Hair follicle dermal papilla cell (primary cell): ENCODE measurements around the gene FOXB2. TPM values are rescaled to one million over a fixed set of nuclear protein-coding genes. Genes with fewer than 3 reads are reported as not detected.

Source experiments
- small RNA-seq: library from RNA; depleted of rRNA; stranded (forward); fragments of <200 nt; gene quantifications from one replicate; pipeline ENCODE3, GENCODE V24; 2012
- total RNA-seq: library from RNA; depleted of rRNA; stranded (reverse); fragments of >200 nt; gene quantifications from 2 replicates; pipeline ENCODE4 v1.2.3, GENCODE V29; 2012

Gene FOXB2
- total RNA-seq: not detected in 2 replicates

GRCh38 chr9:77019236-77019925, at the start of gene FOXB2:
FOXB2 (plus strand) TSS chr9:77019655; CDS start chr9:77019655, 0 bp downstream.

Small RNA genes lying within 50 kb of the gene (small RNA-seq; reads per million reads assigned to genes)
- gene ATP5MFP3: not detected

Other genes starting within 250 kb of the FOXB2 start
- gene PRUNE2, start 113.5 kb upstream of the FOXB2 start, total RNA-seq: 43.6 and 56.6 TPM in 2 replicates
- gene VPS13A, start 157.9 kb downstream of the FOXB2 start, total RNA-seq: 29.5 and 46.7 TPM in 2 replicates